Thoracic aorta (tissue), 2 donors: ENCODE data around the gene MYO1C. TPM values are rescaled to one million over a fixed set of nuclear protein-coding genes. Genes with fewer than 3 reads are reported as not detected.
"Not testable (repeated sequence)": the region's sequence is repeated elsewhere in the genome, so short reads cannot be mapped to it uniquely, and the experiment has no call there.

Experiments used
- ATAC-seq: fragments of 150-250 bp; one replicate; pipeline ENCODE4 v1.8.0; 2017; ENCODE audit warnings: low read depth; ENCODE audit not compliant: insufficient number of reproducible peaks, low FRiP score
- DNase-seq: peaks from one replicate; pipeline ENCODE4 v3.0.0-alpha.2; 2020; ENCODE audit warnings: low spot score
- H3K27ac ChIP-seq, 2 donors: fragments of 200-600 bp; sonication (generic); 1 replicate in 1 of 2; 2 replicates in 1 of 2; pipeline ENCODE4 v1.5.1; 2016; ENCODE audit warnings: mild to moderate bottlenecking in 2 of 2, moderate library complexity in 2 of 2
- H3K27me3 ChIP-seq: fragments of 200-600 bp; sonication (generic); replicated peaks from 2 replicates; pipeline ENCODE4 v1.6.0; 2016; ENCODE audit warnings: mild to moderate bottlenecking; ENCODE audit not compliant: insufficient read depth
- H3K36me3 ChIP-seq: fragments of 200-600 bp; sonication (generic); one replicate; pipeline ENCODE4 v1.5.1; 2016
- H3K4me1 ChIP-seq, 2 donors: fragments of 200-600 bp; sonication (generic); 1 replicate in 1 of 2; 2 replicates in 1 of 2; pipeline versions ENCODE4 v1.5.1 to v1.6.0; 2016; ENCODE audit warnings: low read depth in 2 of 2, mild to moderate bottlenecking in 1 of 2; ENCODE audit not compliant: control insufficient read depth in 1 of 2
- H3K4me3 ChIP-seq: fragments of 200-600 bp; sonication (generic); 2 replicates; pipeline ENCODE4 v1.5.1; 2016; ENCODE audit warnings: mild to moderate bottlenecking
- H3K9me3 ChIP-seq: fragments of 200-600 bp; sonication (generic); 2 replicates; pipeline ENCODE4 v1.5.1; 2016
- CTCF ChIP-seq: fragments of 200-600 bp; sonication (generic); IDR thresholded peaks from one replicate; pipeline ENCODE4 v1.5.1; 2019; ENCODE audit warnings: antibody characterized with exemption
- total RNA-seq, 2 donors: library from RNA; depleted of rRNA; stranded (reverse); fragments of >200 nt; gene quantifications; one replicate each; pipeline versions ENCODE4 v1.1.0 to v1.2.3, GENCODE V29; 2016

Gene MYO1C
- total RNA-seq, 2 donors from 2014 or later: 160 to 226 TPM

GRCh38 chr17:1423456-1424135 is 68.9 kb downstream of the MYO1C start:
- H3K27ac ChIP-seq: peak overlapping the region; percentile 19 to 77
- H3K27me3 ChIP-seq: no peaks in the 10 kb centered on the region
- no peak for TF ChIP-seq CTCF
- ATAC-seq (no peak), DNase-seq (no peak)
- H3K4me1 ChIP-seq: peaks cover 13 to 23% of the 10 kb centered on the region in 2 donors
- no peak overlapping the region for H3K4me3 ChIP-seq
- H3K36me3 ChIP-seq: peaks cover 9% of the 10 kb centered on the region
- no peaks in the 10 kb centered on the region for H3K9me3 ChIP-seq

- peak; percentile 23 for DNase-seq
- peak overlapping the region; percentile 16 for H3K4me3 ChIP-seq
Observed at GRCh38 chr17:1422885-1423284, 69.6 kb downstream of the MYO1C start.

GRCh38 chr17:1421470-1421869 is 71.0 kb downstream of the MYO1C start:
- H3K4me3 ChIP-seq: no peak overlapping the region
- peaks cover 13 to 23% of the 10 kb centered on the region in 2 donors for H3K4me1 ChIP-seq
- H3K27ac ChIP-seq: no peak overlapping the region
- no peaks in the 10 kb centered on the region for H3K9me3 ChIP-seq
- DNase-seq (no peak), ATAC-seq (no peak)
- H3K36me3 ChIP-seq: peaks cover 14% of the 10 kb centered on the region
- TF ChIP-seq CTCF: no peak
- H3K27me3 ChIP-seq: no peaks in the 10 kb centered on the region

More at GRCh38 chr17:1422885-1423284, 69.6 kb downstream of the MYO1C start:
- no peak for TF ChIP-seq CTCF
- ATAC-seq: peak; percentile 63
- H3K9me3 ChIP-seq: no peaks in the 10 kb centered on the region
- H3K27me3 ChIP-seq: no peaks in the 10 kb centered on the region
- peaks cover 13% of the 10 kb centered on the region for H3K36me3 ChIP-seq
- peak overlapping the region; percentile 52 to 77 for H3K27ac ChIP-seq
- peaks cover 13 to 23% of the 10 kb centered on the region in 2 donors for H3K4me1 ChIP-seq

- no peaks in the 10 kb centered on the region for H3K9me3 ChIP-seq
- DNase-seq (no peak), ATAC-seq (no peak)
- peaks cover 13 to 23% of the 10 kb centered on the region in 2 donors for H3K4me1 ChIP-seq
- no peak overlapping the region for H3K4me3 ChIP-seq
- H3K36me3 ChIP-seq: peaks cover 14% of the 10 kb centered on the region
- H3K27me3 ChIP-seq: no peaks in the 10 kb centered on the region
- no peak for TF ChIP-seq CTCF
- no peak overlapping the region for H3K27ac ChIP-seq
Observed at GRCh38 chr17:1420981-1421380, 71.5 kb downstream of the MYO1C start.

- Histone ChIP-seq H3K4me3 (no peak overlapping the region), H3K9me3 (no peaks in the 10 kb centered on the region), H3K27me3 (no peaks in the 10 kb centered on the region), H3K4me1 (peaks cover 13 to 23% of the 10 kb centered on the region in 2 donors), H3K36me3 (peaks cover 11% of the 10 kb centered on the region), H3K27ac (no peak overlapping the region)
- no peak for TF ChIP-seq CTCF
- DNase-seq: no peak
- ATAC-seq: no peak
Observed at GRCh38 chr17:1420163-1420562, 72.3 kb downstream of the MYO1C start.

DNA sequence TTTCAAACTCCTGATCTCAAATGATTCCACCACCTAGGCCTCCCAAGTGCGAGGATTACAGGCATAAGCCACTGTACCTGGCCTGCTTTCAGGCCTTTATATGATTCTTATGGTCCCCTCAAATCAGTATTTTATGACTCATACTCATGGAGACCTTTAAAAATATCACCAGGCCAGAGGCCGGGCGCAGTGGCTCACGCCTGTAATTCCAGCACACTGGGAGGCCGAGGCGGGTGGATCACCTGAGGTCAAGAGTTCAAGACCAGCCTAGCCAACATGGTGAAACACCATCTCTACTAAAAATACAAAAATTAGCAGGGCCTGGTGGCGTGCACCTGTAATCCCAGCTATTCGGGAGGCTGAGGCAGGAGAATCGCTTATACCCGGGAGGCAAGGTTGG is 74.0 kb downstream of the MYO1C start:
- H3K27me3 ChIP-seq, ATAC-seq, H3K9me3 ChIP-seq, H3K4me3 ChIP-seq, H3K27ac ChIP-seq, DNase-seq: not testable (repeated sequence)
- Histone ChIP-seq H3K4me1 (peaks cover 11 to 26% of the 10 kb centered on the region in 2 donors), H3K36me3 (peaks cover 11% of the 10 kb centered on the region)
